Astrocyte of the spinal cord (primary cell): ENCODE data around the gene RAB25.

Experiments
- DNase-seq: peaks from one replicate; pipeline ENCODE4 v3.0.0; 2011; ENCODE audit warnings: low read depth, low spot score
- H3K4me3 ChIP-seq: 2 replicates; pipeline ENCODE4 v1.5.1; 2011; ENCODE audit warnings: low read depth, mild to moderate bottlenecking, low read length, moderate library complexity
- in situ Hi-C: cut with HindIII; loops from 2 replicates; pipeline ENCODE4 v1.10.0; 2017; ENCODE audit warnings: low sequenced_read_pairs
- TF ChIP-seq, protein P1 (sequence below): IDR thresholded peaks from 2 replicates; pipeline ENCODE4 v1.5.1; 2012; ENCODE audit warnings: low read depth, mild to moderate bottlenecking, low read length, inconsistent platforms

The RAB25 gene

DNA sequence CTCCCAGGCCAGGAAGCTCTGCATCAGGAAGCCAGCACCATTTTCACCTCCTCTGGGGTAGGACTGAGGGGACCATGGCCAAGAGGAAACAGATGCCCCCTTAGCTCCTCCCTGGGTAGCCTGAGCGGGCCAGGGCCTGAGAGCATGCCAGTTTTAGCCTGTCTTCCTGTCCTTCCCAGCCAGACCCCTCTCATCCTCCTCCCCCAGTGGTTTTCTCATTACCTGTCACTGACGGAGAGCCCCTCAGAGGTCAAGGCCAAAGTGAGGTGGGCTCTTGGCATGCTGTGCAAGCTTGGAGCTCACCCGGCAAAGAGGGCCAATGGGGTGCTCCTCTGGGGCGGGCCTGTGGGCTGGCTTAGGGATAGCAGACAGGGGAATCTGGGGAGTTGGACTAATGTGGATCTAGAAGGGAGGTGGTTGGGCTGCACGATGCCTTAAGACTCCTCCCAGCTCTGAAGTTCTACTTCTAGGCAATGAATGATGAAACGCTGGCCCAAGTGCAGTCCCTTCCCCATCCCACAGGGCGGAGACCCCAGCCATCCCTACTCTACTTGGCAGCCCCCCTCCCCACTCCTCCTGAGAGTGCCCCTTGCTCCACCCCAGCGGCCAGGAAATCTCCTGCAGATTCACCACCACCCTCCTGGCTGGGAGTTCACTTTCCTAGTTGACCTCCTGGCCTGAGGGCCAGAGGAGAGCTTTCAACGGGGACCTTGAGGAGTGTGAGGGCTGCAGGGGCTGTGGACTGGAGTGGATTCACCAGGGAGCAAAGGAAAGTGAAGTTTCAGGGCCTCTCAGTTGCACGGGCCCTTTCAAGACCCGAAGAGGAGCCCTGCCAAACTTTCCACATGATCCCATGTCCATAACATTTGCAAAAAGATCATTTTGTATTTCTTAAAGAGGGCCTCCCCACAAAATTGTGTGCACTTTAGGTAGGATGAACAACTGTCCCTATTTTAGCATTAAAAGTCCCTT is 44.2 kb downstream of the RAB25 start:
- TF ChIP-seq, protein P1, sequence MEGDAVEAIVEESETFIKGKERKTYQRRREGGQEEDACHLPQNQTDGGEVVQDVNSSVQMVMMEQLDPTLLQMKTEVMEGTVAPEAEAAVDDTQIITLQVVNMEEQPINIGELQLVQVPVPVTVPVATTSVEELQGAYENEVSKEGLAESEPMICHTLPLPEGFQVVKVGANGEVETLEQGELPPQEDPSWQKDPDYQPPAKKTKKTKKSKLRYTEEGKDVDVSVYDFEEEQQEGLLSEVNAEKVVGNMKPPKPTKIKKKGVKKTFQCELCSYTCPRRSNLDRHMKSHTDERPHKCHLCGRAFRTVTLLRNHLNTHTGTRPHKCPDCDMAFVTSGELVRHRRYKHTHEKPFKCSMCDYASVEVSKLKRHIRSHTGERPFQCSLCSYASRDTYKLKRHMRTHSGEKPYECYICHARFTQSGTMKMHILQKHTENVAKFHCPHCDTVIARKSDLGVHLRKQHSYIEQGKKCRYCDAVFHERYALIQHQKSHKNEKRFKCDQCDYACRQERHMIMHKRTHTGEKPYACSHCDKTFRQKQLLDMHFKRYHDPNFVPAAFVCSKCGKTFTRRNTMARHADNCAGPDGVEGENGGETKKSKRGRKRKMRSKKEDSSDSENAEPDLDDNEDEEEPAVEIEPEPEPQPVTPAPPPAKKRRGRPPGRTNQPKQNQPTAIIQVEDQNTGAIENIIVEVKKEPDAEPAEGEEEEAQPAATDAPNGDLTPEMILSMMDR = no peak
- H3K4me3 ChIP-seq = no peak overlapping the region
- in situ Hi-C loops = no loop called here
- DNase-seq = no peak

DNA sequence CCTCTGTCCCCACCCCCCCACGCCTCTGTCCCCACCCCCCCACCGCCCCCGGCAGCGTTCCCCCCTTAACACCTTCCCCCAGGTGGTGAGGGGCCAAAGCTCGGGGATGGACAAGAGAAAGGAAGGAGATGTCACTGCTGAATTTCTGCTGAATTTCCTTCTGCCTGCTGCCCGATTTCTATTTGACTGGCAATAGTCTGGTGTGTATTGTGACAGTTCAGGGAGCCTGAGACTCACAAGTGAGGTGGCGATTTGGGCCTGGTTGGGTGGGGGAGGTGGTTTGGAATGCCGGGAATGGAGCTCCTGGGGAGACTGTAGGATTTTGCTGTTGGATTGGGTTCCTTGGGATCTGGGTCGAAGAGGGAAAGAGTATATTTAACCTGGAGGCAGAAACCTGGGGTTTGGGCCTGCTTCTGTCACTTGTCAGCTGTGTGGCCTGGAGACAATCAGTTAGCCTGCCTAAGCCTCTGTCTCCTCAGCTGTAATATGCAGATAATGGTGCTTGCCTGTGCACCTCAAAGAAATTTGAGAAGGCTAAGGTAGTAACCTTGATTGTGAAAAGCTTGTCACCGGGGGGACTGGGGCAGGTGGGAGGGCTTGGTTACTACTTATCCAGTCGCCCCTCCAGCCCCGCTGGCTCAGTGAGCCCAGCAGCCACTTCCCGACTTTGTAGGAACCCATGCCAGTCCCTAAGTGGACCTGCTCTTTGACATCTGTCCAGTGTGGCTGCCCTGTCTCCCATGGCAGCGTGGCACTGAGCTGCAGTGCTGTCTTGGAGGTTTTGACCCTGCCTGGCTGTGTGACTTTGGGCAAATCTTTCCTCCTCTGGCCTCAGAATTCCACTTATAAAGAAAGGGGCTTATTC is 45.9 kb downstream of the RAB25 start:
- in situ Hi-C loops = no loop called here

DNA sequence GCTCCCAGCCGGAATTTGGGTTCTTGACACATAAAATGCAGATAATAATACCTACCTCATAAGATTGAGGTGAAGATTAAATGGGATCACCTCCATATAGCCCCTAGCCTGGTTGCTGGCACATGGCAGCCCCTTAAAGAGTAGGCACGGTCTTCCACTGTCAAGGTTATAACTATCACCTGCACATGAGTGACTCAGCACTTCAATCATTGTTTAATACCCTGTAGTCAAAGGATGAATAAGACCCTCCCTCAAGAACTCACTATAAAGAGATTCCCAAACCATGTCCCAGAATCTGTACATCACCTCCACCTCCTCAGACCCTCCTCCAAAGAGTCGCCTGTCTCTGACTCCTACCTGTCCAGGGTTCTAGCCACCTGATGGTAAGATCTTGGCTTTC is 47.1 kb downstream of the RAB25 start:
- in situ Hi-C loops = no loop called here
- TF ChIP-seq, protein P1 = no peak
- H3K4me3 ChIP-seq = no peak overlapping the region
- no peak for DNase-seq

More for the DNA sequence above, 45.9 kb downstream of the RAB25 start:
- H3K4me3 ChIP-seq = no peak overlapping the region
- TF ChIP-seq, protein P1 = no peak
- no peak for DNase-seq

DNA sequence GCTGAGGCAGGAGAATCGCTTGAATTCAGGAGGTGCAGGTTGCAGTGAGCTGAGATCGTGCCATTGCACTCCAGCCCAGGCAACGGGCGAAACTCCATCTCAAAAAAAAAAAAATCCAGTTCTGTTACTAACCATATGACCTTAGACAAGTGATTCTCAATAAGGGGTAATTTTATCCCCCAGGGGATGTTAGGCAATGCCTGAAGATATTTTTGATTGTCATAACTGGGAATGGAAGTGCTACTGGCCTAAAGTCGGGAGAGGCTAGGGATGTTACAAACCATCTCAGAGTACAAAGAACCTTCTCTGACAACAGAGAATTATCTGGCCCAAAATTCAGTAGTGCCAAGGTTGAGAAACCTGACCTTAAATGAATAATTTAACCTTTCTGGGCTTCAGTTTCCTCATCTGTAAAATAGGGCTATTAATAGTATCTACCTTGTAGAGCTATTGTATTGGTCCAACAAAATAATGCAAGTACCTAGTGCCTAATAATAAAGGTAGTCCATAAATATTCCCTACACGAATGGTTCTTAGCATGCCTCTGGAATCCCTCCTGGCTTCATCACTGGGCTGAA is 47.8 kb downstream of the RAB25 start:
- no peak overlapping the region for H3K4me3 ChIP-seq
- no peak for DNase-seq
- TF ChIP-seq, protein P1 = no peak
- in situ Hi-C loops = no loop called here

DNA sequence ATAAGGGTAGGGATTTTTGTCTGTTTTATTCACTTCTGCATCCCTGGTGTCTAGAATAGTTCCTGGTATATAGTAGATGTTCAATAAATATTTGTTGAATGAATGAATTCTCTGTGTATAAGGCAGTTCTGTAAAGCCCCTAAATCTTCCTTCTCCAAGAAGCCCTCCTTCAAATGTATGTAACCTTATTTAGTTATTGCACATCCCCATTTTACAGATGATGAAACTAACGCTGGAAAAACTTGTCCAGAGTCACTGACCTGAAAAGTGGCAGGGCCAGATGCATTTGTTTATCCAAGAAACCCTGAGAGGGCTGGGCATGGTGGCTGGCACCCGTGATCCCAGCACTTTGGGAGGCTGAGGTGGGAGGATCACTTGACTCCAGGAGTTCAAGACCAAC is 49.3 kb downstream of the RAB25 start:
- TF ChIP-seq, protein P1 = no peak
- DNase-seq = no peak
- in situ Hi-C loops = no loop called here
- H3K4me3 ChIP-seq = no peak overlapping the region

DNA sequence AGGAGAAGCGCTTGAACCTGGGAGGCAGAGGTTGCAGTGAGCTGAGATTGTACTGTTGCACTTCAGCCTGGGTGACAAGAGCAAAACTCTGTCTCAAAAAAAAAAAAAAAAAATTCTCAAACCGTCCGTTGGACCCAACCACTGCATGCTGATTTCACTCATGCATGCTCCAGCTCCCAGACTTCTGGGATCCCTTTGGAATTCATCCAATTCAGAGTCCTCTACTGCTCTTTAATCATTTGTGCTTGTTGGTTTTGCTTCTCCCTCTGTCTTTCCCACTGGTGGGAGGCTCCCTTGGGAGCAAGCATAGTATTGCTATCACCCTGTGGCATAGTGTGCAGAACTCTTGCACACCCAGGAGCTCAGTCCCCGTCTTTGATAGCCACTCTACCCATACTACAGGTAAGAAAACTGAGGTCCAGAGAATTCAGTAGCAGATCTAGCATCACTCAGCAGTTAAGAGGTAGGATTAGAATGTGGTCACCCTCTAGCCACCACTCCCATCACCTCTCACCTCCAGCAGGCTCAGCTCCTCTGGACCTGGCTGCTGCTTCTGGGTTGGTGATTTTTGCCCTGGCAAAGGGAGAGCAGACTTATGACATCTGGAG is 50.5 kb downstream of the RAB25 start:
- no peak overlapping the region for H3K4me3 ChIP-seq
- TF ChIP-seq, protein P1 = no peak
- in situ Hi-C loops = no loop called here
- DNase-seq = no peak
